ENCODE measurements around the gene C10orf95. TPM values are rescaled to one million over a fixed set of nuclear protein-coding genes. Genes with fewer than 3 reads are reported as not detected.

C10orf95 gene
- polyA plus RNA-seq, 2 of the 4 experiments (the other 2 are of a cell fraction): 0.12 to 0.13 TPM

DNA sequence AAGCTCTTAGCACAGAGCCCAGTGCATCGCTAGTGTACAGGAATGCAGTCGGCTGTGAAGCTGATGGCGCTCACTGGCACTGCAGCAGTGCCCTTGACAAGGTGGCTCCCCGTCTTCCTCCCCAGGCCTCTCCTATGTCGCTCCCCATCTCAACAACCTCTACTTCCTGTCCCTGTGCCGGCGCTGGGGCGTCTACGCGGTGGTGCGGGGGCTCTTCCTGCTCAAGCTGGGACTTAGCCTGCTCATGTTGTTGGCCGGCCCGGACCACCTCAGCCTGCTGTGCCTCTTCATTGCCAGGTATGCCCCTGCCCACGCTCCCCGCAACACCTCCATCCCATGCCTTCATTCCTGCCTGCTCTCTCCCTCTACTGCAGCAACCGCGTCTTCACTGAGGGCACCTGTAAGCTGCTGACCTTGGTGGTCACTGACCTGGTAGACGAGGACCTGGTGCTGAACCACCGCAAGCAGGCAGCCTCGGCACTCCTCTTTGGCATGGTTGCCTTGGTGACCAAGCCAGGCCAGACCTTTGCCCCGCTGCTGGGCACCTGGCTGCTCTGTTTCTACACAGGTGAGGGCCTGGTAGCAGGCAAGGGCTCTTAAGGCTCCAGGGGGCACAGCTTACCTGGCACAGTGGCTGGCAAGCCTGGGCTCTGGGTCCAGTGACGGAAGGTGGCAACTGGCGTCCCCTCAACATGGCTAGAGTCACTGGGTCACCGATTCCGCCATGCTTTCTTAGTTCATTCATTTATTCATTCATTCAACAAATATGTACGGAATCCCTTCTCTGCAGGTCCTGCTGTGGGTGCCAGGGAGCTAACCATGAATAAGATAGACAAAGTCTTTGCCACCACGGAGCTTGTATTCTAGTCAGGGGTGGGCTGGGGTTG is 22.3 kb upstream of the C10orf95 start (continued):
- TF ChIP-seq PHF8 (IDR thresholded peaks at IDR 0.05; ENCODE audit: borderline replicate concordance, low read depth): no peak

DNA sequence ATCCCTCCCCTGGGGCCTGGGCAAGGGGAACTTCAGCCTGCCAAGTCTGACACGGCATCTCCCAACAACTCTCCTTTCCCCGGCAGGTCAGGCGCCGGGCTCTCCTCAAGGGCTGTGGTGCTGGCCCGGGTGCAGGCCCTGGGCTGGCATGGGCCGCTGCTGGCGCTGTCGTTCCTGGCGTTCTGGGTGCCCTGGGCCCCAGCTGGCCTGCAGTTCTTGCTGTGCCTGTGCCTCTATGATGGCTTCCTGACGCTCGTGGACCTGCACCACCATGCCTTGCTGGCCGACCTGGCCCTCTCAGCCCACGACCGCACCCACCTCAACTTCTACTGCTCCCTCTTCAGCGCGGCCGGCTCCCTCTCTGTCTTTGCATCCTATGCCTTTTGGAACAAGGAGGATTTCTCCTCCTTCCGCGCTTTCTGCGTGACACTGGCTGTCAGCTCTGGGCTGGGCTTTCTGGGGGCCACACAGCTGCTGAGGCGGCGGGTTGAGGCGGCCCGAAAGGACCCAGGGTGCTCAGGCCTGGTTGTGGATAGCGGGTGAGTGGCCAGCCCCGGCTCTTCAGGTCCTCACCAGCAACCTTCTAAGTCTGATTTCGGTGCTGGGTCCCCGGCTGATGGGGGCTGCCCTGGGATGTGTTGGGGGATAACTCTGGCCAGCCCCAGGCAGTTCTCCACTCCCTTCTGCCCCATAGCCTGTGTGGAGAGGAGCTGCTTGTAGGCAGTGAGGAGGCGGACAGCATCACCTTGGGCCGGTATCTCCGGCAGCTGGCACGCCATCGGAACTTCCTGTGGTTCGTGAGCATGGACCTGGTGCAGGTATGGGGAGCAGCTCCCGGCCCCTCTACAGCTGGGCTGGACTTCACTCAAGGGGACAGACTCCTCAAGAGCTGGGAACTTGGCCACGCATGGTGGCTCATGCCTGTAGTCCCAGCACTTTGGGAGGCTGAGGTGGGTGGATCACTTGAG is 19.5 kb upstream of the C10orf95 start:
- Histone ChIP-seq H3K4me3 (no peak overlapping the region), H3K27ac (no peak overlapping the region), H3K4me1 (no peaks in the 10 kb centered on the region), H3K4me2 (no peak overlapping the region), H3K9me3 (no peaks in the 10 kb centered on the region)
- ChIA-PET POLR2A (no interaction called here), CTCF (interaction anchor here (0.8 to 5.2 kb wide), 6 partner anchors 8 to 240 kb away, joined by 3 to 40 read pairs (median 8); partner anchors contain the start of gene C10orf95)
- TF ChIP-seq CBX2 (IDR thresholded peaks at IDR 0.05; ENCODE audit: borderline replicate concordance, low read depth) (no peak), ZNF302 (CRISPR knock-in tag; IDR thresholded peaks at IDR 0.05) (no peak)
- FAIRE-seq: no peak
- no peak for ATAC-seq
- 90% methylated on average over 34 of the region's 36 CpGs for WGBS (ENCODE audit: missing lambda C conversion rate)
- no peak for DNase-seq (ENCODE audit: low read depth in 1 of 2, low spot score in 1 of 2)

DNA sequence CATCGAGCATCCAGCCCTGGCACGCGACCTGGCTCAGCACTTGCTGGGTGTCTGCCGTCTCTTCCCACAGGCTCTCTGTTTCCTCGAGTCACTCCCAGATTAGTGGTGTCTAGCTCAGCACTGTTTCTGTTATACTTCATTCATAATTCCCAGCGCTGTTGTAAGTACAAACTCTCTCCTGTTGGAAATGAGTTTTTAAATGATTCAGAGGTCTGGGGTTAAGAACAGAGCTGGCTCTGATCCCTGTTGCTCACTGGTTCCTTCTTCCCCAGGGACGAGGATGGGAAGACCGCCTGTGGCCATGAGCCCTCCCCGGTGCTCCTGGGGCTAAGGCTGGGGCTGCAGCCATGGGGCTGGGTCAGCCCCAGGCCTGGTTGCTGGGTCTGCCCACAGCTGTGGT is 17.3 kb upstream of the C10orf95 start:
- H3K4me3 ChIP-seq: no peak overlapping the region
- ATAC-seq: no peak; a peak in 1 of 6 replicates
- no peak overlapping the region for H3K4me2 ChIP-seq
- TF ChIP-seq PHF8 (IDR thresholded peaks at IDR 0.05; ENCODE audit: borderline replicate concordance, low read depth) (no peak), BHLHE40 (IDR thresholded peaks at IDR 0.05; ENCODE audit: low read depth, low read length) (no peak), ESRRA (IDR thresholded peaks at IDR 0.05; ENCODE audit: borderline replicate concordance, low read length) (no peak), KDM1A (IDR thresholded peaks at IDR 0.05; ENCODE audit: low read depth) (no peak), FOSB (CRISPR knock-in tag; IDR thresholded peaks at IDR 0.05) (no peak), POLR2AphosphoS2 (conservative IDR thresholded peaks at IDR 0.05; ENCODE audit: low read length) (no peak), TFCP2L1 (CRISPR knock-in tag; IDR thresholded peaks at IDR 0.05) (no peak), RCOR1 (IDR thresholded peaks at IDR 0.05; ENCODE audit: low read depth, low read length) (no peak), MAFK (IDR thresholded peaks at IDR 0.05; ENCODE audit: partially characterized antibody) (no peak)
- TF ChIP-seq, protein P1, sequence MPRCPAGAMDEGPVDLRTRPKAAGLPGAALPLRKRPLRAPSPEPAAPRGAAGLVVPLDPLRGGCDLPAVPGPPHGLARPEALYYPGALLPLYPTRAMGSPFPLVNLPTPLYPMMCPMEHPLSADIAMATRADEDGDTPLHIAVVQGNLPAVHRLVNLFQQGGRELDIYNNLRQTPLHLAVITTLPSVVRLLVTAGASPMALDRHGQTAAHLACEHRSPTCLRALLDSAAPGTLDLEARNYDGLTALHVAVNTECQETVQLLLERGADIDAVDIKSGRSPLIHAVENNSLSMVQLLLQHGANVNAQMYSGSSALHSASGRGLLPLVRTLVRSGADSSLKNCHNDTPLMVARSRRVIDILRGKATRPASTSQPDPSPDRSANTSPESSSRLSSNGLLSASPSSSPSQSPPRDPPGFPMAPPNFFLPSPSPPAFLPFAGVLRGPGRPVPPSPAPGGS (IDR thresholded peaks at IDR 0.05): no peak
- TF ChIP-seq, protein P2, sequence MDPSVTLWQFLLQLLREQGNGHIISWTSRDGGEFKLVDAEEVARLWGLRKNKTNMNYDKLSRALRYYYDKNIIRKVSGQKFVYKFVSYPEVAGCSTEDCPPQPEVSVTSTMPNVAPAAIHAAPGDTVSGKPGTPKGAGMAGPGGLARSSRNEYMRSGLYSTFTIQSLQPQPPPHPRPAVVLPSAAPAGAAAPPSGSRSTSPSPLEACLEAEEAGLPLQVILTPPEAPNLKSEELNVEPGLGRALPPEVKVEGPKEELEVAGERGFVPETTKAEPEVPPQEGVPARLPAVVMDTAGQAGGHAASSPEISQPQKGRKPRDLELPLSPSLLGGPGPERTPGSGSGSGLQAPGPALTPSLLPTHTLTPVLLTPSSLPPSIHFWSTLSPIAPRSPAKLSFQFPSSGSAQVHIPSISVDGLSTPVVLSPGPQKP (IDR thresholded peaks at IDR 0.05; ENCODE audit: low read depth, low read length): no peak
- FAIRE-seq: no peak
- H3K27ac ChIP-seq: no peak overlapping the region
- no peaks in the 10 kb centered on the region for H3K9me3 ChIP-seq
- H3K4me1 ChIP-seq: no peaks in the 10 kb centered on the region
- CTCF ChIA-PET: interaction anchor here (0.6 to 5.2 kb wide), 10 partner anchors 10 to 299 kb away, joined by 3 to 40 read pairs (median 4); partner anchors contain the start of genes ACTR1A and CUEDC2
- 92% methylated on average over 8 of the region's 9 CpGs for WGBS (ENCODE audit: missing lambda C conversion rate)
- no peak for DNase-seq (ENCODE audit: low read depth in 1 of 2, low spot score in 1 of 2)
- POLR2A ChIA-PET: no interaction called here

DNA sequence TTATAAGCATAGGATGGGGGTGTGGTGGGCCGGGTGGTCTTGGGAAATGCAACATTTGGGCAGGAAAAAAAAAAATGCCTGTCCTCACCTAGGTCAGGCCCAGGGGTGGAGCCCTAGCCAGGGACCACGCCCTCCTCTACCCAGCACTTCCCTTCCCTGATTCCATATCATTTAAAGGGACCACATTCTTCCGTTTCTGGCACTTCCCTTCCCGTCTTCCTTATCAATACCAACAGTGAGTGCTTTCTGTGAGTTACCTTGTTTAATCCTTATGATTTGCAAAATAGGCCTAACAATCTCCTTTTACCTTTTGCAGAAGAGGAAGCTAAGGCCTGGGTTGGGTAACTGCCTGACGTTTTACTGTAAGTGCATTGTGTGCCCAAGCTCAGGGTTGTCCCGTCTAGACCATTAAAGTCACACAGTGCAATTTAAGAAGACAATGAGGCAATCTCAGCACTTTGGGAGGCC is 16.7 kb upstream of the C10orf95 start:
- CTCF ChIA-PET: interaction anchor here (0.7 to 5.2 kb wide), 5 partner anchors 11 to 298 kb away, joined by 3 to 40 read pairs (median 4); partner anchors contain the start of gene CUEDC2
- no peak overlapping the region for H3K4me2 ChIP-seq
- no peak for DNase-seq (ENCODE audit: low read depth in 1 of 2, low spot score in 1 of 2)
- no peak overlapping the region for H3K4me3 ChIP-seq
- no peaks in the 10 kb centered on the region for H3K4me1 ChIP-seq
- FAIRE-seq: no peak
- no peak overlapping the region for H3K27ac ChIP-seq
- POLR2A ChIA-PET: no interaction called here
- no peaks in the 10 kb centered on the region for H3K9me3 ChIP-seq
- TF ChIP-seq HEYL (CRISPR knock-in tag; IDR thresholded peaks at IDR 0.05) (no peak), MAZ (IDR thresholded peaks at IDR 0.05; ENCODE audit: borderline replicate concordance, low read depth, low read length) (no peak), RARB (CRISPR knock-in tag; IDR thresholded peaks at IDR 0.05) (no peak), NR3C1 (IDR thresholded peaks at IDR 0.05) (no peak), NPAS2 (CRISPR knock-in tag; IDR thresholded peaks at IDR 0.05; ENCODE audit: borderline replicate concordance) (no peak), NFE2L2 (conservative IDR thresholded peaks at IDR 0.05; ENCODE audit: low read length) (no peak), RNF2 (IDR thresholded peaks at IDR 0.05; ENCODE audit: borderline replicate concordance, low read depth) (no peak), RFX5 (IDR thresholded peaks at IDR 0.05) (no peak)
- TF ChIP-seq, protein P3, sequence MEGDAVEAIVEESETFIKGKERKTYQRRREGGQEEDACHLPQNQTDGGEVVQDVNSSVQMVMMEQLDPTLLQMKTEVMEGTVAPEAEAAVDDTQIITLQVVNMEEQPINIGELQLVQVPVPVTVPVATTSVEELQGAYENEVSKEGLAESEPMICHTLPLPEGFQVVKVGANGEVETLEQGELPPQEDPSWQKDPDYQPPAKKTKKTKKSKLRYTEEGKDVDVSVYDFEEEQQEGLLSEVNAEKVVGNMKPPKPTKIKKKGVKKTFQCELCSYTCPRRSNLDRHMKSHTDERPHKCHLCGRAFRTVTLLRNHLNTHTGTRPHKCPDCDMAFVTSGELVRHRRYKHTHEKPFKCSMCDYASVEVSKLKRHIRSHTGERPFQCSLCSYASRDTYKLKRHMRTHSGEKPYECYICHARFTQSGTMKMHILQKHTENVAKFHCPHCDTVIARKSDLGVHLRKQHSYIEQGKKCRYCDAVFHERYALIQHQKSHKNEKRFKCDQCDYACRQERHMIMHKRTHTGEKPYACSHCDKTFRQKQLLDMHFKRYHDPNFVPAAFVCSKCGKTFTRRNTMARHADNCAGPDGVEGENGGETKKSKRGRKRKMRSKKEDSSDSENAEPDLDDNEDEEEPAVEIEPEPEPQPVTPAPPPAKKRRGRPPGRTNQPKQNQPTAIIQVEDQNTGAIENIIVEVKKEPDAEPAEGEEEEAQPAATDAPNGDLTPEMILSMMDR (IDR thresholded peaks at IDR 0.05): no peak
- TF ChIP-seq, protein P4, sequence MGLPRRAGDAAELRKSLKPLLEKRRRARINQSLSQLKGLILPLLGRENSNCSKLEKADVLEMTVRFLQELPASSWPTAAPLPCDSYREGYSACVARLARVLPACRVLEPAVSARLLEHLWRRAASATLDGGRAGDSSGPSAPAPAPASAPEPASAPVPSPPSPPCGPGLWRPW (IDR thresholded peaks at IDR 0.05): no peak
- ATAC-seq: peak in 1 of 2 experiments; percentile 34; a peak in 1 of 6 replicates
- WGBS (ENCODE audit: missing lambda C conversion rate): 52% methylated on average over 6 of the region's 6 CpGs

Data from A549 (cell line).